Epithelial cell of alveolus of lung (primary cell): Measurements from ENCODE around the gene C16orf78. TPM values are rescaled to one million over a fixed set of nuclear protein-coding genes. Genes with fewer than 3 reads are reported as not detected.

Experiments used
- total RNA-seq: library from RNA; depleted of rRNA; stranded (reverse); fragments of >200 nt; gene quantifications from 2 replicates; pipeline ENCODE4 v1.2.1, GENCODE V29; 2015

Gene C16orf78
- not detected in 2 replicates for total RNA-seq

GRCh38 chr16:49373504-49373903, at the start of gene C16orf78:
C16orf78 (plus strand) TSS chr16:49373804; CDS start chr16:49373940, 136 bp downstream.

Other genes with a start within 250 kb of the C16orf78 start
- under 0.01 TPM in 1 of 2 replicates, not detected in the other for gene CBLN1, start 92.0 kb upstream of the C16orf78 start, total RNA-seq